ENCODE results near the gene POU6F1.

DNA sequence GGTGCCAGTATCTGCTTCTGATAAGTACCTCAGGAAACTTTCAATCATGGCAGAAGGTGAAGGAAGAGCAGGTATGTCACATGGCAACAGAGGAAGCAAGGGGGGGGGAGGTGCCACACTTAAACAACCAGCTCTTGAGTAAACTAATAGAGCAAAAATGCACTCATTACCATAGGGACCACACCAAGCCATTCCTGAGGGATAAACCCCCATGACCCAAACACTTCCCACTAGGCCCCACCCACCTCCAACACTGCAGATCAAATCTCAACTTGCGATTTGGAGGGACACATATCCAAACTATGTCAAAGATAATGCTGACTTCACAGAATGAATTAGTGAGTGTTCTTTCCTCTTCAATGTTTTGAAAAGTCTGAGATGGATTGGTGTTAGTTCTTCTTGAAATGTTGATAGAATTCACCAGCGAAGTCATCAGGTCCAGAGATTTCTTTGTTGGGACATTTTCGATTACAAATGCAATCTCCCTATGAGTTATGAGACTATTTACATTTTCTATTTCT lies 61.6 kb downstream of the POU6F1 start:
- TF ChIP-seq, protein P1, sequence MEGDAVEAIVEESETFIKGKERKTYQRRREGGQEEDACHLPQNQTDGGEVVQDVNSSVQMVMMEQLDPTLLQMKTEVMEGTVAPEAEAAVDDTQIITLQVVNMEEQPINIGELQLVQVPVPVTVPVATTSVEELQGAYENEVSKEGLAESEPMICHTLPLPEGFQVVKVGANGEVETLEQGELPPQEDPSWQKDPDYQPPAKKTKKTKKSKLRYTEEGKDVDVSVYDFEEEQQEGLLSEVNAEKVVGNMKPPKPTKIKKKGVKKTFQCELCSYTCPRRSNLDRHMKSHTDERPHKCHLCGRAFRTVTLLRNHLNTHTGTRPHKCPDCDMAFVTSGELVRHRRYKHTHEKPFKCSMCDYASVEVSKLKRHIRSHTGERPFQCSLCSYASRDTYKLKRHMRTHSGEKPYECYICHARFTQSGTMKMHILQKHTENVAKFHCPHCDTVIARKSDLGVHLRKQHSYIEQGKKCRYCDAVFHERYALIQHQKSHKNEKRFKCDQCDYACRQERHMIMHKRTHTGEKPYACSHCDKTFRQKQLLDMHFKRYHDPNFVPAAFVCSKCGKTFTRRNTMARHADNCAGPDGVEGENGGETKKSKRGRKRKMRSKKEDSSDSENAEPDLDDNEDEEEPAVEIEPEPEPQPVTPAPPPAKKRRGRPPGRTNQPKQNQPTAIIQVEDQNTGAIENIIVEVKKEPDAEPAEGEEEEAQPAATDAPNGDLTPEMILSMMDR (IDR thresholded peaks at IDR 0.05): no peak
- TF ChIP-seq POLR2A (IDR thresholded peaks at IDR 0.05): no peak
